Measurements from ENCODE around the gene PUM2. TPM values are rescaled to one million over a fixed set of nuclear protein-coding genes. Genes with fewer than 3 reads are reported as not detected.

The PUM2 gene
- total RNA-seq, 1 experiment from 2014 or later: 117 TPM

- intact Hi-C loops (cut with micrococcal nuclease; ENCODE audit: unreplicated experiment): loop anchor here (2.0 kb wide), 3 partner anchors 23 to 69 kb away; partner anchors contain the start of gene PUM2
- DNase-seq: no peak
Measured at GRCh38 chr2:20327370-20327769, 23.3 kb downstream of the PUM2 start.

GRCh38 chr2:20326163-20326780, 24.4 kb downstream of the PUM2 start:
- Mint-ChIP-seq H3K36me3 (ENCODE audit: insufficient read depth, unreplicated experiment) (peaks cover 76% of the 10 kb centered on the region), H3K4me3 (ENCODE audit: unreplicated experiment) (no peak overlapping the region), H3K9me3 (ENCODE audit: unreplicated experiment) (peaks cover 9% of the 10 kb centered on the region), H3K27ac (ENCODE audit: unreplicated experiment) (no peak overlapping the region), H3K27me3 (ENCODE audit: insufficient read depth, unreplicated experiment) (no peaks in the 10 kb centered on the region), H3K4me1 (ENCODE audit: low read depth, unreplicated experiment) (peaks cover 27% of the 10 kb centered on the region)
- no TSS peak for BruUV-seq (replicated peaks)
- peak; percentile 63 to 65 for DNase-seq
- peaks cover 4% of the 10 kb centered on the region for H3K36me3 ChIP-seq (ENCODE audit: control insufficient read depth, insufficient read depth, low read length)
- H3K4me1 ChIP-seq: peaks cover 19% of the 10 kb centered on the region
- no peaks in the 10 kb centered on the region for H3K9me3 ChIP-seq
- intact Hi-C loops (cut with micrococcal nuclease; ENCODE audit: unreplicated experiment): loop anchor here (1.0 to 2.0 kb wide), 4 partner anchors 18 to 67 kb away; partner anchors contain the start of gene PUM2
- ChIA-PET CTCF (interaction anchor here (0.6 to 1.4 kb wide), 8 partner anchors 9 to 325 kb away, joined by 3 to 6 read pairs (median 4); partner anchors contain the start of gene HS1BP3), POLR2A (no interaction called here)
- H3K4me3 ChIP-seq (ENCODE audit: low read depth, low read length): no peak overlapping the region
- TF ChIP-seq CTCF (IDR thresholded peaks at IDR 0.05; ENCODE audit: insufficient read depth in 1 of 2, low read depth in 1 of 2, low read length in 1 of 2, severe bottlenecking in 1 of 2, unreplicated experiment in 1 of 2): peak; percentile 76 to 90
- H3K27me3 ChIP-seq (replicated peaks; ENCODE audit: control insufficient read depth, insufficient read depth, low read length): no peaks in the 10 kb centered on the region

More at GRCh38 chr2:20327370-20327769, 23.3 kb downstream of the PUM2 start:
- ChIA-PET POLR2A (no interaction called here), CTCF (interaction anchor here (0.7 to 1.3 kb wide), 3 partner anchors 19 to 324 kb away, joined by 3 to 4 read pairs (median 3); partner anchors contain the start of gene HS1BP3)
- H3K4me3 Mint-ChIP-seq (ENCODE audit: unreplicated experiment): no peak overlapping the region
- no peaks in the 10 kb centered on the region for H3K27me3 Mint-ChIP-seq (ENCODE audit: insufficient read depth, unreplicated experiment)
- Histone ChIP-seq H3K36me3 (ENCODE audit: control insufficient read depth, insufficient read depth, low read length) (peaks cover 2% of the 10 kb centered on the region), H3K4me1 (peaks cover 19% of the 10 kb centered on the region), H3K27me3 (replicated peaks; ENCODE audit: control insufficient read depth, insufficient read depth, low read length) (no peaks in the 10 kb centered on the region), H3K9me3 (no peaks in the 10 kb centered on the region), H3K4me3 (ENCODE audit: low read depth, low read length) (no peak overlapping the region)
- H3K4me1 Mint-ChIP-seq (ENCODE audit: low read depth, unreplicated experiment): peaks cover 26% of the 10 kb centered on the region
- TF ChIP-seq CTCF (IDR thresholded peaks at IDR 0.05; ENCODE audit: insufficient read depth in 1 of 2, low read depth in 1 of 2, low read length in 1 of 2, severe bottlenecking in 1 of 2, unreplicated experiment in 1 of 2): no peak
- peaks cover 80% of the 10 kb centered on the region for H3K36me3 Mint-ChIP-seq (ENCODE audit: insufficient read depth, unreplicated experiment)
- BruUV-seq (replicated peaks): no TSS peak
- H3K9me3 Mint-ChIP-seq (ENCODE audit: unreplicated experiment): peaks cover 20% of the 10 kb centered on the region
- peak overlapping the region; percentile 56 for H3K27ac Mint-ChIP-seq (ENCODE audit: unreplicated experiment)

- POLR2A ChIA-PET: no interaction called here
- CTCF ChIA-PET: interaction anchor here (1.3 kb wide), 1 partner anchor 31 kb away, joined by 3 read pairs; no protein-coding TSS in a partner anchor
- no peak overlapping the region for H3K4me3 ChIP-seq (ENCODE audit: low read depth, low read length)
- BruUV-seq (replicated peaks): no TSS peak
- H3K4me1 Mint-ChIP-seq (ENCODE audit: low read depth, unreplicated experiment): peaks cover 22% of the 10 kb centered on the region
- DNase-seq: no peak
- H3K4me3 Mint-ChIP-seq (ENCODE audit: unreplicated experiment): no peak overlapping the region
- no peaks in the 10 kb centered on the region for H3K27me3 Mint-ChIP-seq (ENCODE audit: insufficient read depth, unreplicated experiment)
- intact Hi-C loops (cut with micrococcal nuclease; ENCODE audit: unreplicated experiment): no loop called here
- peaks cover 16% of the 10 kb centered on the region for H3K4me1 ChIP-seq
- peaks cover 67% of the 10 kb centered on the region for H3K36me3 Mint-ChIP-seq (ENCODE audit: insufficient read depth, unreplicated experiment)
- H3K9me3 ChIP-seq: no peaks in the 10 kb centered on the region
- H3K36me3 ChIP-seq (ENCODE audit: control insufficient read depth, insufficient read depth, low read length): peaks cover 7% of the 10 kb centered on the region
- H3K27ac Mint-ChIP-seq (ENCODE audit: unreplicated experiment): no peak overlapping the region
- H3K9me3 Mint-ChIP-seq (ENCODE audit: unreplicated experiment): no peaks in the 10 kb centered on the region
- no peaks in the 10 kb centered on the region for H3K27me3 ChIP-seq (replicated peaks; ENCODE audit: control insufficient read depth, insufficient read depth, low read length)
- no peak for TF ChIP-seq CTCF (IDR thresholded peaks at IDR 0.05; ENCODE audit: insufficient read depth in 1 of 2, low read depth in 1 of 2, low read length in 1 of 2, severe bottlenecking in 1 of 2, unreplicated experiment in 1 of 2)
Measured at GRCh38 chr2:20322527-20323300, 27.9 kb downstream of the PUM2 start.

Data from Caco-2 (cell line).